Gastrocnemius medialis (tissue), 4 donors: Measurements from ENCODE around the gene DEPDC4. TPM values are rescaled to one million over a fixed set of nuclear protein-coding genes. Genes with fewer than 3 reads are reported as not detected.
"Not testable (repeated sequence)": the region's sequence is repeated elsewhere in the genome, so short reads cannot be mapped to it uniquely, and the experiment has no call there.

Source experiments
- ATAC-seq, 2 donors: fragments of 150-250 bp; one replicate each; pipeline ENCODE4 v1.9.1; 2016
- DNase-seq, 2 donors: peaks; one replicate each; pipeline ENCODE4 v3.0.0-alpha.2; 2019
- H3K27ac ChIP-seq, 4 donors: fragments of 200-600 bp; sonication (generic); 1 replicate in 1 of 4; 2 replicates in 3 of 4; pipeline ENCODE4 v1.5.1; 2016 to 2018; ENCODE audit warnings: mild to moderate bottlenecking in 2 of 4, moderate library complexity in 1 of 4
- H3K27me3 ChIP-seq, 3 donors: fragments of 200-600 bp; sonication (generic) in 2 of 3; 1 replicate in 1 of 3; 2 replicates in 2 of 3; pipeline versions ENCODE4 v1.5.1 to v1.6.0; 2016 to 2019; ENCODE audit warnings: mild to moderate bottlenecking in 1 of 3, moderate library complexity in 1 of 3
- H3K36me3 ChIP-seq, 2 donors: fragments of 200-600 bp; sonication (generic) in 1 of 2; one replicate each; pipeline ENCODE4 v1.5.1; 2017 to 2018
- H3K4me1 ChIP-seq, 2 donors: fragments of 200-600 bp; sonication (generic) in 1 of 2; one replicate each; pipeline ENCODE4 v1.5.1; 2016 to 2017; ENCODE audit warnings: mild to moderate bottlenecking in 2 of 2
- H3K4me3 ChIP-seq, 4 donors: fragments of 200-600 bp; sonication (generic) in 3 of 4; 1 replicate in 1 of 4; 2 replicates in 3 of 4; pipeline ENCODE4 v1.5.1; 2016 to 2019; ENCODE audit warnings: mild to moderate bottlenecking in 2 of 4
- H3K9me3 ChIP-seq, 3 donors: fragments of 200-600 bp; sonication (generic) in 2 of 3; 1 replicate in 1 of 3; 2 replicates in 2 of 3; pipeline ENCODE4 v1.5.1; 2016 to 2019
- CTCF ChIP-seq, 5 experiments: fragments of 450-650 bp in 3 of 5; fragments of 200-600 bp in 2 of 5; sonication (generic) in 2 of 5; IDR thresholded peaks in 4 of 5; conservative IDR thresholded peaks in 1 of 5; 1 replicate in 4 of 5; 2 replicates in 1 of 5; pipeline ENCODE4 v1.5.1; 2016 to 2019; ENCODE audit warnings: antibody characterized with exemption in 5 of 5, mild to moderate bottlenecking in 3 of 5, moderate library complexity in 3 of 5
- POLR2A ChIP-seq, 2 donors: fragments of 450-650 bp; IDR thresholded peaks; one replicate each; pipeline ENCODE4 v1.6.1; 2017; ENCODE audit warnings: antibody characterized with exemption in 2 of 2, mild to moderate bottlenecking in 2 of 2, moderate library complexity in 2 of 2
- in situ Hi-C, 4 donors: fragments of 200-750 bp; cut with MboI; loops; one replicate each; pipeline versions ENCODE4 v1.15.0 to v1.8.0; 2017; ENCODE audit warnings: low sequenced_read_pairs in 4 of 4
- intact Hi-C: fragments of 100-400 bp; cut with DNase I; formaldehyde crosslinking; loops from one replicate; pipeline ENCODE4 v1.15.1; 2023; ENCODE audit warnings: low total_unique reads
- total RNA-seq, 4 donors: library from RNA; depleted of rRNA; stranded (reverse); fragments of >200 nt; gene quantifications; one replicate each; pipeline versions ENCODE4 v1.1.0 to v1.2.3, GENCODE V29; 2016

The DEPDC4 gene
- total RNA-seq, 4 donors from 2014 or later = not detected

- Histone ChIP-seq H3K27ac (no peak overlapping the region), H3K4me1 (peaks cover 0 to 6% of the 10 kb centered on the region in 2 donors), H3K9me3 (no peaks in the 10 kb centered on the region), H3K27me3 (no peaks in the 10 kb centered on the region), H3K4me3 (no peak overlapping the region), H3K36me3 (peaks cover 0 to 26% of the 10 kb centered on the region in 2 donors)
- TF ChIP-seq POLR2A (IDR thresholded peaks at IDR 0.05) (no peak), CTCF (IDR thresholded peaks at IDR 0.05 in 4 of 5, conservative IDR thresholded peaks at IDR 0.05 in 1 of 5) (no peak)
- peak in 1 of 2 donors; percentile 42 for ATAC-seq
- no peak for DNase-seq
- intact Hi-C loops (no loop called here), in situ Hi-C loops (no loop called here)
Observed at GRCh38 chr12:100289038-100289437, 22.2 kb upstream of the DEPDC4 start.

- ATAC-seq, H3K27ac ChIP-seq, intact Hi-C loops, H3K9me3 ChIP-seq, DNase-seq, H3K27me3 ChIP-seq, in situ Hi-C loops, H3K4me3 ChIP-seq: not testable (repeated sequence)
- Histone ChIP-seq H3K36me3 (peaks cover 0 to 35% of the 10 kb centered on the region in 2 donors), H3K4me1 (peaks cover 9 to 11% of the 10 kb centered on the region in 2 donors)
Observed at GRCh38 chr12:100284556-100284955, 17.7 kb upstream of the DEPDC4 start.

- no peaks in the 10 kb centered on the region for H3K27me3 ChIP-seq
- DNase-seq = no peak
- no peaks in the 10 kb centered on the region for H3K9me3 ChIP-seq
- intact Hi-C loops (no loop called here), in situ Hi-C loops (no loop called here)
- H3K4me3 ChIP-seq = no peak overlapping the region
- ATAC-seq = no peak
- peaks cover 8 to 9% of the 10 kb centered on the region in 2 donors for H3K4me1 ChIP-seq
- peaks cover 0 to 20% of the 10 kb centered on the region in 2 donors for H3K36me3 ChIP-seq
- TF ChIP-seq POLR2A (IDR thresholded peaks at IDR 0.05) = no peak
- no peak for TF ChIP-seq CTCF (IDR thresholded peaks at IDR 0.05 in 4 of 5, conservative IDR thresholded peaks at IDR 0.05 in 1 of 5)
- H3K27ac ChIP-seq = no peak overlapping the region
Observed at GRCh38 chr12:100279607-100280244, 12.8 kb upstream of the DEPDC4 start.

GRCh38 chr12:100279159-100279558 is 12.3 kb upstream of the DEPDC4 start:
- Histone ChIP-seq H3K27ac (no peak overlapping the region), H3K9me3 (no peaks in the 10 kb centered on the region), H3K27me3 (no peaks in the 10 kb centered on the region), H3K4me3 (no peak overlapping the region), H3K36me3 (peaks cover 0 to 15% of the 10 kb centered on the region in 2 donors), H3K4me1 (peaks cover 8 to 9% of the 10 kb centered on the region in 2 donors)
- intact Hi-C loops (no loop called here), in situ Hi-C loops (no loop called here)
- TF ChIP-seq POLR2A (IDR thresholded peaks at IDR 0.05) = no peak
- TF ChIP-seq CTCF (IDR thresholded peaks at IDR 0.05 in 4 of 5, conservative IDR thresholded peaks at IDR 0.05 in 1 of 5) = no peak
- DNase-seq (no peak), ATAC-seq (no peak)

GRCh38 chr12:100274291-100274690 is 7.4 kb upstream of the DEPDC4 start:
- H3K27ac ChIP-seq = no peak overlapping the region
- H3K4me1 ChIP-seq = peaks cover 8 to 11% of the 10 kb centered on the region in 2 donors
- intact Hi-C loops (no loop called here), in situ Hi-C loops (no loop called here)
- H3K27me3 ChIP-seq = no peaks in the 10 kb centered on the region
- no peaks in the 10 kb centered on the region for H3K9me3 ChIP-seq
- no peak for ATAC-seq
- no peak for DNase-seq
- TF ChIP-seq POLR2A (IDR thresholded peaks at IDR 0.05) (no peak), CTCF (IDR thresholded peaks at IDR 0.05 in 4 of 5, conservative IDR thresholded peaks at IDR 0.05 in 1 of 5) (no peak)
- no peak overlapping the region for H3K4me3 ChIP-seq
- H3K36me3 ChIP-seq = no peaks in the 10 kb centered on the region
